DLD1 (cell line): ENCODE data around the gene DNM3.

Experiments used
- in situ Hi-C: cut with HindIII; loops from 2 replicates; pipeline ENCODE4 v1.10.0; 2017; ENCODE audit warnings: low sequenced_read_pairs

Gene DNM3

GRCh38 chr1:171814692-171815091, 26.6 kb upstream of the DNM3 start:
- in situ Hi-C loops = no loop called here

- in situ Hi-C loops = no loop called here
Measured at GRCh38 chr1:171816300-171816901, 24.9 kb upstream of the DNM3 start.

DNA sequence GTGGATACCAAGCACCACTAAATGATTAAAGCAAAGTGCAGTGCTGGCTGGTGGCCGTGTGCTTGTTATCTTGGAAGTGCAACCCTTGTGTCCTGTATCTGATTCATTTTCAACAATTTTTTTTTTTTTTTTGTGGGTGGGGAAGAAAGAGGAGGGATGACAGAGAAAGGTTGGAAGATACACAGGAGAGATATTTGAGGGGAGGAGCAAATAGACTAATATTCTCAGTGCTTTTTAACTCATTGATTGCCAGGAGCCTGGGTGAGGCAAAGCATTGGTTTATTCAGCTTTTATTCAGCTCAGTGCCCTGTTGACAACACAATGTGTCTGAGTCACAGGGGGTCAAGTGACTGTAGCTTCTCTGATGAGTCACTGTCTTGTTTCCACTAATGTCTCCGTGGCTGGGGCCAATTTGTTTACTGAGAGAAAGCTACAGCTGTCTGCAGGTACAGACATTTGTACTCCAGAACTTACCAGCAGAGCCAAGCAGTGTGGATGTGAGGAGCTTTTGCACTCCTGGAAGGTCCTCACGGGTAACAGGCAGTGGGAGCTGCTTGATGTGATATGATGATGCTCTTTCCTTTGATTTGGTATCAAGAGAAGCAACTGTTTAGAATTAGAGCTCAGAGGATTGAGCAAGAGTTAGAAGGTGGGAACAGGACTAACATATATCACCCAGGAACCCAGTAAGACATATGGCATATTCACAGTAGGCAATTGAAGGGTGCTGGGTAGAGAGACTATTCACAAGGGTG, 23.6 kb upstream of the DNM3 start:
- in situ Hi-C loops = no loop called here

DNA sequence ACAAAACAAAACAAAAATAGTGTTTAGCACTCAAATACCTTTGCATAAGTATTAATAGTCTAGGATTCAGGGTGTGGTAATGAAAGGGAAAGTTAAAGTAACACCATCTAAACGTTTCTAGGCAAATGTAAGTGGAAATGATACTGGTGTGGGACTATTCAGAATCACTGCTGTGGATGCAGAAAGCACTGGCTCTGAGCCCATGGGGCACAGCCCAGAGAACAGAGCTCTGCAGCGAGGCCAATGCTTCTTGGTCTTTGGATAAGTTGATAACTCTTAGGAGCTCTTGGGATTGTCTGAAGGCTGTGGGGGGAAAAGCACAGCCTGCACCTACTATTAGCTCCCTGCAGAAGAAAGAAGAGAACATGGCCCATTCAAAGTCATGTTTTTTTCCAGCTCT, 21.4 kb upstream of the DNM3 start:
- in situ Hi-C loops = no loop called here

GRCh38 chr1:171826973-171827372, 14.3 kb upstream of the DNM3 start:
- in situ Hi-C loops = no loop called here

- in situ Hi-C loops = no loop called here
Measured at GRCh38 chr1:171828794-171829193, 12.5 kb upstream of the DNM3 start.

GRCh38 chr1:171833091-171833825, 8.0 kb upstream of the DNM3 start:
- in situ Hi-C loops = no loop called here

GRCh38 chr1:171834821-171835220, 6.5 kb upstream of the DNM3 start:
- in situ Hi-C loops = no loop called here

GRCh38 chr1:171835891-171836290, 5.4 kb upstream of the DNM3 start:
- in situ Hi-C loops = no loop called here

GRCh38 chr1:171841931-171842761, 848 bp downstream of the DNM3 start:
- in situ Hi-C loops = no loop called here

DNA sequence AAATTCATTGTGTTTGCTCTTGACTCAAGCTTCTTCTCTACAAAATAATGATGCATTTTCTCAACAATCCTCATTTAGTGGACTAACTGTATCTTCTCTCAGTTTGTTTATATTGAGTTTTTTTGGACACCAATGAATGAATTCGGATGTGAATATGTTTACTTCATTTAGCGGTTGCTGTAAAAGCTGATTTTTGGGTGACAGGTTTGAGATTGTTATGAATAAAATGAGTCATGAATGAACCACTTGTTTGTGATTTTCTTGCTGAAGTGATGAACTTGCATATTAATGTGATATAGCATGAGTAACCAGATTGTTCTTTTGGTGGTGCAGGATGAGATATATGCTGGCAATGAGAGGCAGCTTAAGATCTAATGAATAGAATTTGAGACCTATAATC, 3.1 kb downstream of the DNM3 start:
- in situ Hi-C loops = no loop called here

DNA sequence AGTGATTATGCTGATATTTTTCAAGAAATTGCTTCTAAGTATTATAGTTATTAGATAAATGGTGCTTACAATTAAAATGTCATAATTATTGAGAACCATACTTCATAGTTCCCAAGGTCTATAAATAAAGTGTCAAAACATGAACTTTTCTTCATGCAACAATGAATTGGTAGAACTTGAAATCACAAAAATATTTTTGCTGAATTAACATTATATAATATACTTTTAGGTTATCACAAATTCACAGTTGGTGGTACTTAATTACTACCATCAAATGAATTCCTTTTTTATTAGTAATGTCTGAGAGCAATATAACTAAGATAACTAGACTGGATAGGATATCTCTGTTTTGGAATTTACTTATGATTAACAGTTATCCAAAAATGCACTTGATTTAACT, 4.7 kb downstream of the DNM3 start:
- in situ Hi-C loops = no loop called here

- in situ Hi-C loops = no loop called here
Measured at GRCh38 chr1:171849245-171849898, 8.1 kb downstream of the DNM3 start.

GRCh38 chr1:171850651-171851350, 9.5 kb downstream of the DNM3 start:
- in situ Hi-C loops = no loop called here

GRCh38 chr1:171852272-171852671, 11.0 kb downstream of the DNM3 start:
- in situ Hi-C loops = no loop called here

GRCh38 chr1:171855381-171855780, 14.1 kb downstream of the DNM3 start:
- in situ Hi-C loops = no loop called here

DNA sequence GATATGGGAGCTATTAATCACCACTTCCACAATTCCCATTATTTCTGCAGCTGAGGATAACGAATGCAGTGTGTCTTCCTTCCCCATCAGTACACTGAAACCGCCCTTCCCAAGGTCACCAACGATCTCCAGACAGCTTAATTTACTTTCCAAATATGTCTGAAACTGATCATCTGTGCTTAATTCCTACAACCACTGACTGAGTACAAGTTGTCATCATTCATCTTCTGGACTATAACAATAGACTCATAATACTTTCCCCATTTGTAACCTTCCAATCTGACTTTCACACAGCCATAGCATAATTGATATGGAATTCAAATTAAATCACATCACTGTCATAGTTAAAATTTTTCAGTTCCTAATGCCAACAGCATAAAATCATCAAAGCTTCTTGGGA, 17.4 kb downstream of the DNM3 start:
- in situ Hi-C loops = no loop called here

DNA sequence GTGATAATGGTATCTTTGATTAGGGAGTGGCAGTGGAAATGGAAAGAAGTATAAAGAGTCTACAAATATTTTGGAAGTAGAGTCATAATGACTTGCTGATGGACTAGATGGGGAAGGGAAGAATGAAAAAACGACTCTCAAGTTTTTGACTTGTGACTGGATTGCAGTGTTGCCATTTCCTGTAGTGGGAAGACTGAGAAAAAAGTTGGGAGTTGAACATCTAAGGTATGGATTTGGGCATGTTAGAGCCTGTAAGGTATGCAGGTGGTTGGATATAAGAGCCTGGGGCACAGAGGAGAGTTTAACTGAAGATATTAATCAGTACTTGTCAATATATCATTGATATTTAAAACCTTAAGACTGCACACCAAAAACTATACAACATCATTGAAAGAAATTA, 19.4 kb downstream of the DNM3 start:
- in situ Hi-C loops = no loop called here

DNA sequence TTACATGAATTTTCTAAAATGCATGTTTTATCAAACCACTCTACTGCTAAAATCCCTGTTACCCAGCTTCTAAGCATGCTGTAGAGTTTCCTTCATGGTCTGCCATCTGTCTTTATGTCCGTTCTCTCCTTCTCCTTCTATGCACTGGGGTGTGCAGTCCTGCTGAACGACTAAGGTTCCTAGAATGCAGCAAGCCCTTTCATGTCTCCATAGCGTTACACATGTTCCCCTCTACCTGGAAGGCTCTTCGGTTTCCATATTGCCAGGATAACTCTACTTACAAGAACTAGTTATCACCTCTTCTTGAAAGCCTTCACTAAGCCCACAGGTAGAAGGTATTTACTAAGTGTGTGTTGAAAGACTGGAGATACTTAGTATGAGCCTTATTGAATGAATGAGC, 22.2 kb downstream of the DNM3 start:
- in situ Hi-C loops = no loop called here

GRCh38 chr1:171864308-171864707, 23.0 kb downstream of the DNM3 start:
- in situ Hi-C loops = no loop called here
